GM19467 (cell line): ENCODE measurements around the gene RERE.
A peak's percentile ranks its signal among the peaks of the same experiment; 100 is the strongest.

Experiments
- ATAC-seq: cut with Tn5 transposase; IDR thresholded peaks from one replicate; pipeline ENCODE4 v1.9.1; 2021; ENCODE audit warnings: mild to moderate bottlenecking, moderate library complexity; ENCODE audit not compliant: unreplicated experiment

The RERE gene

DNA sequence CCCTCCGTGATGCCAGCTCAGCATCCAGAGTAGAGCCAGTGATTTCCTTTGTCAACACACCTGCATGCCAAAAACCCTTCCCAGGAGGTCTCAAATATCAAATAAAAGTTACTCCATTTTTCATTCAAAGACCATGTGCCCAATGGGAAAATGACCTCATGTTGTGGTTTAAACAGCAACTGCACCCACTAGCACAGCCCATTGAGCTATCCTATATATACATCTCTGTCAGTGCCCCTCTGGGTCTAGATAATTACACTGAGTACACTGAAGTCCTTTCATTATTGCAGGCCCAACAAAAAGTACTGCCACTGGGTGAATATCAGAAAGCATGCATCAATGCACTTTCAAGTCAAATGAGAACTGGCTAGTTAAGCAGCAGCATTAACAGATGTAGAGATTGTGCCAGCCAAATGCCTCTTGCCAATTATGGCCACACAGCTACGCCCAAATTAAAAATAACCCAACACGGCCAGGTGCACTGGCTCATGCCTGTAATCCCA lies 381.8 kb downstream of the RERE start:
- ATAC-seq, result no peak

- no peak for ATAC-seq
These were observed 383.3 kb downstream of the RERE start for GRCh38 chr1:8434101-8434500.

DNA sequence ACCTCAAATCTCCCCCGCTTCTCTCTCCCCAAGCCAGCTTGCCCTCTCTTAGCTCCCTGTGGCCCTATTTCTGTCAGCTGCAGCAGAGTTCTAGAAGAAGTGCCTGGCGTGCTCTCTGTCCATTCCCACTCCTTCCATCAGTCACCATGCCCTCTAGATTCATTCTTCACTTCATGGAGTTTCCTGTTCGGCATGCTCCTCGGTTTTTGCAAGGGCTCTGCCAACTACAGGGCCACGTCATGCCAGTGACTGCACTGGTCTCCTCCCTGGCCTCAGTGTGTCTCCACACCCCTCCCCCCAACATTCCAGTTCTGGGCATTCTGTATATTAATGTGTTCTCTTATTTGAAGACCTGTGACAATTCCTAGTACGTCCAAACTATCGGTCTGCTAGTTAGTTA lies 385.7 kb downstream of the RERE start:
- ATAC-seq, result no peak

- no peak for ATAC-seq
These were observed 386.4 kb downstream of the RERE start for GRCh38 chr1:8431019-8431418.

DNA sequence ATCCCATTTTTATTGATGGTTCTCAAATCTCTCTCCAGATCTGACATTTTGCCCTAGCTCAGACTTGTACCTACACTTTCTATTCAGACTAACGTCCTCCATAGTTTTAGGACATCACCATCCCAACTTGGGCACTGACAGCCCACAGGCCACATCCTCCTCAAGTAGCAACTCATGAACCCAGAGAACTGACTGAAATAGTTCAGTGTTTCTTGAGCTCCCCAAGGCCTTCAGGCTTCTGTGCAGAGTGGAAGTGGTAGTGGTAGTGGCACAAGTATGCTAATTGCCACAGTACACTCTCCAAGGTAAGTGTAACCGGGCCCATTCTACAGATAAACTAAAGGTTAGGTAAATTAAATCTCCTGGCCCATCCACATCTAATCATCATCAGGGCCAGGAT lies 387.0 kb downstream of the RERE start:
- ATAC-seq, result no peak

DNA sequence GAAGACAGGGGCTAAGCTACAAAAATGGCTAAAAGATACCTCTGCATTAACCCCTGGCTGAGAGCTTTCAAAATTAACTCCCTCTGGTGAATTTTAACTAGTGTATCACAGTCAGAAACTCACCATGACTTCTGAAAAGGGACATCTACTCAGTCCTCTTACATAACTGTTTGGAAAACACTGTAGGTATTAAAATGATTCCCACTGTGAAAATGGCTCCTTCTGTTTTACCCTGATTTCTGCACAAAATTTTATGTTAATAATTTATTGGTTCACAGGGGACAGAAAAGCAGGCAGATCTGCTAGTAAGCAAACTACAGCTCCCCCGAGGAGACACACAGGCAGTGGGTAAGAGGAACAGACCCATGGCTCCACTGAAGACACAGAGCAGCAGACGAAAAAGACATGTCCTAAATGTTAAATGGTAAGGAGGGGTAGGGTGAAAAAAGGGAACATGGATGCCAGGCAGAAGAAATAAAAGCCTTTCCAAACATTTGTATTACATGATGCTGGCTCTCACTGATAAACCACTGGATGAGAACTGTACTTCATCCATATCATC lies 387.8 kb downstream of the RERE start:
- ATAC-seq, result no peak

DNA sequence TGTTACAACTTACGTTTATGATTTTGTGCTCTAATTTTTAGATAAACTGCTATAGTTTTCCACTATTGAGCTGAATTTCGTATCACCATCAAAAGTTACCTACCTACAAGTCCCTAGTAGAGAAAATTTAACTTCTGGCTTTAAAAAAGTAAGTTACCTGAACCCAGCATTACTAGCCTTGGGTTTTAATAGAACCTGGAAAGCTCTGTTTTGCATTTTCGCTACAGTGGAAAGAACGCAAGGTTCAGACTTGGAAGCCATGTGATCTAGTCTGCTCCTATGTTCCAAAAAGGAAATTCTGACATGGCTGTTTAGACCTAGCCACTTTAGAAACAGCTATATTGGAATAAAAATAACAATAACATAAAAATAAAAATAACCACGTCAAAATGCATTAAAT lies 389.0 kb downstream of the RERE start:
- ATAC-seq, result no peak

- no peak for ATAC-seq
These were observed 389.5 kb downstream of the RERE start for GRCh38 chr1:8427986-8428385.

GRCh38 chr1:8427493-8427892 lies 389.9 kb downstream of the RERE start:
- ATAC-seq, result peak; percentile 61

DNA sequence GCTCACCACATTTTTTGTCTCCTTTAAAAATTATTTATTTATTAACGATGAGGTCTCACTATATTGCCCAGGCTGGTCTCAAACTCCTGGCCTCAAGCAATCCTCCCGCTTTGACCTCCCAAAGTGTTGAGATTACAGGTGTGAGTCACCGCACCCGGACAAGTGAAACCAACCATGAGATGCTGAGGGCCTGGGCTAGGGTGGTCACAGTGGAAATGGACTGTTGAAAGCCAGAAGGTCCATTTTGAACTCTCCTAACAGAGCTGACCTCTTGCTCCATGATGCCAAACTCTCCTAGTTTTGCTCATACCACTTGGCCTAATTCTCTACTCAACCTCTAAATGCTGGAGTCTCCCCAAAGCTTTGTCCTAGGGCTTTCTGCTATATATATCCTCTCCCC lies 390.4 kb downstream of the RERE start:
- ATAC-seq, result peak; percentile 4

- no peak for ATAC-seq
These were observed 391.7 kb downstream of the RERE start for GRCh38 chr1:8425781-8426161.

DNA sequence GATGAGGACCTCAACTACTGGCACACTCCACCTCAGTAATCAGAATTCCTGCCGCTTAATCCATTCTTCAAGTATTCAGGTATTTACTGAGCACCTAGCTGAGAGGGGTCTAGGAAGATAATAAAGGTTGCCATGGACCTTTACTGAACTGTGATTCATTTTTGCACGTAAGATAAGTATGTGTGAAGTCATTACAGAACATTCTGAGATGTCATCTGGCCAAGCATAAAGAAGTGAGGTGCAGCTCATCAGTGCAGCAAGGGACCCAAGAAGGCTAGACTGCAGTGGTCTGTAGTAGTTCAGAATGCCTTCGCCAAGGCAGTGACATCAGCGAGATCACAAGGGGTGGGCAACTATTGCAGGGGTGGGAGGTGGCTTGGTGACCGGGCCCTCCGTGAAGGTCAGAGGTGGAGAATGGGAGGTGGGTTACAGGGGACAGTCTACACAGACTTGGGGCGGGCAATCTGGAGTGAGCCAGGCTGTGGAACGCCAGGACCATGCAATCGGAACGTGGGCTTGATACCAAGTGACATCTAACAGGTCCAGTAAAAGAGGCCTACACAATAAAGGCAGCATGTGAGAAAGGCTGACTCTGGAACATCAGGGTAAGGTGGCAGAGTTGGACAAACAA lies 392.2 kb downstream of the RERE start:
- no peak for ATAC-seq

DNA sequence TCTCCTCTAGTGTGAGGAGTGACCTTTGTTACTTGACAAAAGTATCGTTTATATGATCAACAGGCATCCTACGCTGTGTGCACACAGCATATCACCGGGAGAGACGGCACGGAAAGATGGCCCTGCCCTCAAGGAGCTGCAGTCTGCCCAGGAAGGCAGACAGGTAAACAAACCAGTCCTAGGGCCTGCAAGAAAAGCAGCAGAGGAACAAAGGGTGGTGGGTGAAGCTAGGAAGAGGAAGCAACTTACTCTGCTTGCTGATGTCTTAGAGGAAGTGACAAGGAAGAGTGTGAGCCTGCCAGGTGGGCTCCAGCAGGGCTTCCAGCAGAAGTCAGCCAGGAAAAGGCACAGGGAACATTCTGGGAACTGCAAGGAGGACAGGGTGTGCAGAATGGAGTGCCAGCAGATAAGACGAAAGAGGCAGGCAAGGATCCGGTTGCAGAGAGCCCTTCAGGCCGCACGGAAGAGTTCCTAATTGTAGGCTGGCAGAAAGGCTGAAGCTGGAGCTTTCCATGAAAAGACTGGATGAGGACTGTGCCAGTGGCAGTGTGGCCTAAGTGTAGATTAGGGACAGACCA lies 392.8 kb downstream of the RERE start:
- ATAC-seq, result no peak

GRCh38 chr1:8423692-8424538 lies 393.5 kb downstream of the RERE start:
- ATAC-seq, result no peak

- no peak for ATAC-seq
These were observed 394.2 kb downstream of the RERE start for GRCh38 chr1:8423269-8423691.

- ATAC-seq, result no peak
These were observed 394.8 kb downstream of the RERE start for GRCh38 chr1:8422510-8423268.

GRCh38 chr1:8421721-8422120 lies 395.7 kb downstream of the RERE start:
- no peak for ATAC-seq

- ATAC-seq, result no peak
These were observed 397.1 kb downstream of the RERE start for GRCh38 chr1:8420318-8420717.

GRCh38 chr1:8419861-8420260 lies 397.6 kb downstream of the RERE start:
- ATAC-seq, result no peak

DNA sequence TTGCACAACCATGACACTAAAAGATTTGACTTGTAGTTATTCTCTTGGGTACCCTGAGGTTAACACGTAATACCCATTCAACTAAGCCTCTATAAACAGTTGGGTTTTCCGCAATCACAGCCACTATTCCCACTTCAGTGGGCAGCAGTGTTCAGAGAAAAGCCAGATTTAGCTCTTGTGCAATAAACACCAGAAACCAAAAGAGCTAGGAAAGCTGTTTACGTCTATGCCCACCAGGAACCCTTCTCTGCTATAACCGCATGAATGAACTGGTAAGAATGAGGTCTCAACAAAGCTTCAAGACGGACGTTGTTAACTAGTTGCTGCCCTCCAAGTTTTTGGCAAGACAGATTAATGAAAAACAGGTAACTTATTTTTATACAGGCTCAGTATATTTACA lies 398.3 kb downstream of the RERE start:
- ATAC-seq, result no peak

DNA sequence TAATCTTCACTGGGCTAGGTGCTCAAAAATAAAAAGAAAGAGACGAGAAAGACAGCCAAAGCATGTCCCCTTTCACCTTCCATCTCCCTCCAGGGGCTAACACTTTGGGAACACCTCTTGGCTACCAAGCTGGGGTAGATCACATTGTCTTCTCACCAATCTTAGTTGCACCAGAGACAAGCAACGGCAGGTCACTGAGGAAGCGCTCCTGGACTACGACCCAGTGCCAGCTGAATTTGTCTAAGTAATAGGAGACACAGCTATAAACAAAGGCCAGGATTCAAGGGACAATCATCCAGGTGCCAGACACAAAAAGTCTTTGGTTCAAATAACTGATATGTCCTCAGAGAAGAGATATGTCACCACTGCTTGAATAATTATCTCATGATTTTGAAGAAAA lies 399.1 kb downstream of the RERE start:
- ATAC-seq, result no peak
